Muscle layer of colon (tissue), 2 donors: Measurements from ENCODE around the gene PCDH9.
"Not testable (repeated sequence)": the region's sequence is repeated elsewhere in the genome, so short reads cannot be mapped to it uniquely, and the experiment has no call there.

Experiments
- H3K27ac ChIP-seq: one replicate; pipeline ENCODE4 v1.7.0; 2013; ENCODE audit warnings: low read depth, mild to moderate bottlenecking, low read length, moderate library complexity
- H3K27me3 ChIP-seq, 2 donors: one replicate each; pipeline ENCODE4 v1.7.0; 2013; ENCODE audit warnings: low read length in 2 of 2, mild to moderate bottlenecking in 2 of 2; ENCODE audit not compliant: insufficient read depth in 2 of 2, control insufficient read depth in 1 of 2
- H3K36me3 ChIP-seq: one replicate; pipeline ENCODE4 v1.7.0; 2013; ENCODE audit warnings: mild to moderate bottlenecking, low read length; ENCODE audit not compliant: insufficient read depth
- H3K4me1 ChIP-seq: one replicate; pipeline ENCODE4 v1.7.0; 2013; ENCODE audit warnings: mild to moderate bottlenecking, low read length; ENCODE audit not compliant: insufficient read depth
- H3K4me3 ChIP-seq, 2 donors: one replicate each; pipeline ENCODE4 v1.7.0; 2013; ENCODE audit warnings: low read length in 2 of 2, low read depth in 1 of 2, mild to moderate bottlenecking in 1 of 2, moderate library complexity in 1 of 2
- H3K9ac ChIP-seq: one replicate; pipeline ENCODE4 v1.7.0; 2013; ENCODE audit warnings: low read length
- H3K9me3 ChIP-seq: one replicate; pipeline ENCODE4 v1.7.0; 2013; ENCODE audit warnings: mild to moderate bottlenecking, low read length
- donor health status: abdominal sarcoma.
- donor health status: Adenocarcinoma of cecum.

PCDH9 gene

DNA sequence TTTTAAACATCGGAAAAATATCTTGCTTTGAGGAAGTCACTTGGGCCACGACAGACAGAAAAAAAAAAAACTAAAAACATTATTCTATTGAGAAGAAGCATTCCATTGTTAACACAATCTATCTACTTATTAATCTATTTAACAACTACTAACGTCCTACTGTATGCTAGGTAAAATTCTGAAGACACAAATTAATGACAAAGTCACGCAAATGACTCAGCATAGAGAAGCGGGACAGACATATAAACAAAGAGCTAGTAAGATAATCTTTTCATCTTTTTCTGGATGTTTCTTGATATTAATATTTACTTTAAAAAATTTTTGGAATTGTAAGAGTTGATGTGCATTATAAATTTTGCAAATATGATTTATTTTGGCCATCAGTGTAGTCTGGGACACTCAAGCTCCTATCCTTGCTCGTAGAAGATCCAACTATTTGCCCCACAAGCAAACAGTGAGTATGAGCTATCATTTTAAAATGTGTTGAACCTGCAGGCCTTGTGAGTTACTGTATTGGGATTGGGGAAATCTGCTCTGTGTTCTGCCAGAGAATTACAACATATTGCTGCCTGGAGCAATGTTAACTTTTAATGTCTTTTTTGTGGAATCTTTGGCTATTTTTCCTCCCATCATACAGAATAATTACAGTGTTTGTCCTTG lies 109.1 kb downstream of the PCDH9 start:
- Histone ChIP-seq H3K36me3 (no peaks in the 10 kb centered on the region), H3K27ac (no peak overlapping the region), H3K4me3 (no peak overlapping the region), H3K27me3 (no peaks in the 10 kb centered on the region), H3K9ac (no peak overlapping the region), H3K9me3 (no peaks in the 10 kb centered on the region), H3K4me1 (no peaks in the 10 kb centered on the region)

GRCh38 chr13:67119481-67119894 lies 110.6 kb downstream of the PCDH9 start:
- Histone ChIP-seq H3K9ac (no peak overlapping the region), H3K27me3 (no peaks in the 10 kb centered on the region), H3K27ac (no peak overlapping the region), H3K36me3 (no peaks in the 10 kb centered on the region), H3K4me1 (no peaks in the 10 kb centered on the region), H3K4me3 (no peak overlapping the region), H3K9me3 (no peaks in the 10 kb centered on the region)

DNA sequence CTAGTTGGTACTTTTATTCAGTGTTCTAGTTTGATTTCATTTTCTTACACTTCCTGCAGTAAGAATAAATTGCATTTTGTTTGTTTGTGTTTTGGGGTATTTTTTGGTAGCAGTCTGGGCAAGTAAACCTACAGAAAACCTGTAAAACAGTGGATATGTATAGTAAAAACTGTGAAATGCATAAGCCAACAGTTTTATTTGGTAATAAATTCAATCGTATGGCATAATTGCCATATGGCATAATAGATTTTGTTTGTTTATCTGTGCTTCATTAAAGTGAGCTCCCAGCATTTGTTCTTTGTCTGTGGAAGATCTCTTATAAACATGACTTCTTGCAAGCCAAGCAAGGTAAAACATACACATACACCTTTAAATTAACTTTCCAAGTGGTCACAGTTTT lies 111.9 kb downstream of the PCDH9 start:
- Histone ChIP-seq H3K27ac (no peak overlapping the region), H3K9me3 (no peaks in the 10 kb centered on the region), H3K4me1 (no peaks in the 10 kb centered on the region), H3K27me3 (no peaks in the 10 kb centered on the region), H3K4me3 (no peak overlapping the region), H3K36me3 (no peaks in the 10 kb centered on the region), H3K9ac (no peak overlapping the region)

DNA sequence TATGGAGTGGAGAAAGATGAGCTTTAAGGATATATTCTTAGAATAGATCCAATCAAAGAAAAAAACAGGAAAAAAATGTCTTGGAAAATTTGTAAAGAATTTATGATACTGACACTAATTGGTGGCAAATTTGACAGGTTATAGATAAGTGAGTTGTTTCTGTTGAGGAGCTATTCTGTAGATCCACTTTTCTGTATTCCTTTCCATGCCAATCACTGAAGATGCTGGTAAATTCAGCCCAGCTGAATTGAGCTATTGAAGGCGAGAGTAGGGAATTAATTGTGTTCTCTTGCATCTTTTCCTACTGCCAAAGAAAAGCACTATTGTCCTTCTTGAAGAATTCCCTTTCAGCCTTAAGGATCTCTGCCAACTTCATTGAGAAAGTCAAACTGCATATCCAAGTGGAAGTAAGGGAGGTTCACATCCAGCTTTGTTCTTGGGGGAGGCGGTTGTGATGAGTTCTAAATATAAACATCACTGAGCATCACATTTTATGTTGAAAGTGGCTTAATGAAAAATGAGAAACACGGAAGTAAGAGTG lies 113.1 kb downstream of the PCDH9 start:
- H3K9ac ChIP-seq, result no peak overlapping the region
- H3K4me1 ChIP-seq, result no peaks in the 10 kb centered on the region
- no peak overlapping the region for H3K27ac ChIP-seq
- H3K4me3 ChIP-seq, result no peak overlapping the region
- no peaks in the 10 kb centered on the region for H3K36me3 ChIP-seq
- H3K27me3 ChIP-seq, result no peaks in the 10 kb centered on the region
- H3K9me3 ChIP-seq, result no peaks in the 10 kb centered on the region

GRCh38 chr13:67107979-67108378 lies 122.2 kb downstream of the PCDH9 start:
- H3K27ac ChIP-seq, result no peak overlapping the region
- H3K9me3 ChIP-seq, result no peaks in the 10 kb centered on the region
- H3K36me3 ChIP-seq, result no peaks in the 10 kb centered on the region
- H3K9ac ChIP-seq, result no peak overlapping the region
- H3K4me1 ChIP-seq, result no peaks in the 10 kb centered on the region
- no peak overlapping the region for H3K4me3 ChIP-seq
- no peaks in the 10 kb centered on the region for H3K27me3 ChIP-seq

GRCh38 chr13:67106502-67107057 lies 123.6 kb downstream of the PCDH9 start:
- H3K4me3 ChIP-seq, result no peak overlapping the region
- no peaks in the 10 kb centered on the region for H3K27me3 ChIP-seq
- H3K4me1 ChIP-seq, result no peaks in the 10 kb centered on the region
- H3K36me3 ChIP-seq, result no peaks in the 10 kb centered on the region
- H3K27ac ChIP-seq, result no peak overlapping the region
- no peak overlapping the region for H3K9ac ChIP-seq
- H3K9me3 ChIP-seq, result no peaks in the 10 kb centered on the region

DNA sequence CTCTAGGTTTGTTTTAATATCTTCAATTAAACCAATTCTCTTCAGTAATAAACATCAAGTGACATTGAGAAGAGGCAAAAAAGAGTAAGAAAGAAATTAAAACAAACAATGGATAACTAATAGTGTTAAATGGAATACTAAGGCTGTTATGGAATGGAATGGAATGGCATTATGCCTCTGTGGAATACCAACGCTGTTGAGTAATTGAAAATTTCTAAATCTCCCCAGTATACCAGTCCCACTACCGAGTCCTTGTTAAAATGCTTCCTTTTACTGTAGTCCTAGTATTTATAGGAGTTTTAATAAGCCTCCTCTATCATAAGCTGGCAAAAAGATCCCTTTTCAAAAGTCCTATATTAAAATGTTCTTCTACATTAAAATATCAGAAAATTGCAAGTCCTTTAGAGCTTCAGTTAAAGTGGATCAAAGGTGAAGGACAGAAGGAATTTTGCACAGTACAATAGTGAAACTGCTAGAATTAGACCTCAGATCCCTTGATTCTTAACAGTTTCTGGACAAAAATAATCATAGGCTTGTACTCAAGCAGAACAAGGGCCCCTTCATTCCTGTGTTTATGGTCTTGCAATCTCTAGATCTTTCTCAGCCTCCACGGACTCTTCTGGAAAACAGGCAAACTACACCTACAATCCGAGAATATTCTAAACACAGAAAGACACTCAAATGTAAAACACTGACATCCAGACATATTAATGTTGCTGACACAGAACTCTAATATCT lies 128.2 kb downstream of the PCDH9 start:
- Histone ChIP-seq H3K27me3 (no peaks in the 10 kb centered on the region), H3K4me1 (no peaks in the 10 kb centered on the region), H3K9me3 (no peaks in the 10 kb centered on the region), H3K4me3 (no peak overlapping the region), H3K36me3 (no peaks in the 10 kb centered on the region), H3K27ac (no peak overlapping the region), H3K9ac (no peak overlapping the region)

GRCh38 chr13:67100730-67101129 lies 129.4 kb downstream of the PCDH9 start:
- H3K9me3 ChIP-seq, result no peaks in the 10 kb centered on the region
- no peaks in the 10 kb centered on the region for H3K27me3 ChIP-seq
- no peak overlapping the region for H3K27ac ChIP-seq
- H3K4me3 ChIP-seq, result no peak overlapping the region
- H3K9ac ChIP-seq, result no peak overlapping the region
- H3K4me1 ChIP-seq, result no peaks in the 10 kb centered on the region
- H3K36me3 ChIP-seq, result no peaks in the 10 kb centered on the region

- no peak overlapping the region for H3K4me3 ChIP-seq
- H3K36me3 ChIP-seq, result no peaks in the 10 kb centered on the region
Observed at GRCh38 chr13:67099494-67099893, 130.6 kb downstream of the PCDH9 start.

GRCh38 chr13:67097892-67098452 lies 132.2 kb downstream of the PCDH9 start:
- Histone ChIP-seq H3K4me3 (no peak overlapping the region), H3K9ac (no peak overlapping the region), H3K27ac (no peak overlapping the region), H3K4me1 (no peaks in the 10 kb centered on the region), H3K36me3 (no peaks in the 10 kb centered on the region), H3K27me3 (no peaks in the 10 kb centered on the region), H3K9me3 (no peaks in the 10 kb centered on the region)

More at GRCh38 chr13:67099494-67099893, 130.6 kb downstream of the PCDH9 start:
- Histone ChIP-seq H3K9ac (no peak overlapping the region), H3K4me1 (no peaks in the 10 kb centered on the region), H3K27me3 (no peaks in the 10 kb centered on the region), H3K9me3 (no peaks in the 10 kb centered on the region), H3K27ac (no peak overlapping the region)

- H3K36me3 ChIP-seq, H3K4me3 ChIP-seq, H3K9ac ChIP-seq, H3K9me3 ChIP-seq, H3K27ac ChIP-seq, H3K4me1 ChIP-seq, H3K27me3 ChIP-seq: not testable (repeated sequence)
Observed at GRCh38 chr13:67096893-67097292, 133.2 kb downstream of the PCDH9 start.
